ENCODE measurements around the gene ATE1. TPM values are rescaled to one million over a fixed set of nuclear protein-coding genes. Genes with fewer than 3 reads are reported as not detected.

Gene ATE1
- total and polyA plus RNA-seq, 10 of the 15 experiments (the other 5 are each of a cell fraction or from before 2014, with no cell fraction given), result 4.3 to 22.7 (median 15.9) TPM

GRCh38 chr10:121836171-121836570, 91.7 kb downstream of the ATE1 start (continued):
- TF ChIP-seq ATF7 (IDR thresholded peaks at IDR 0.05; ENCODE audit: low read depth) (no peak), TAF1 (IDR thresholded peaks at IDR 0.05; ENCODE audit: borderline replicate concordance, low read depth, low read length) (no peak), MLLT1 (IDR thresholded peaks at IDR 0.05) (no peak), ZNF592 (IDR thresholded peaks at IDR 0.05) (no peak), PKNOX1 (IDR thresholded peaks at IDR 0.05) (no peak), MEF2A (IDR thresholded peaks at IDR 0.05; ENCODE audit: insufficient read depth, low read depth, low read length) (no peak), SMAD5 (IDR thresholded peaks at IDR 0.05; ENCODE audit: low read depth) (no peak), MYB (IDR thresholded peaks at IDR 0.05; ENCODE audit: borderline replicate concordance, low read depth, low read length) (no peak), LARP7 (IDR thresholded peaks at IDR 0.05) (no peak), HDGF (IDR thresholded peaks at IDR 0.05) (no peak)
- TF ChIP-seq, protein P1, sequence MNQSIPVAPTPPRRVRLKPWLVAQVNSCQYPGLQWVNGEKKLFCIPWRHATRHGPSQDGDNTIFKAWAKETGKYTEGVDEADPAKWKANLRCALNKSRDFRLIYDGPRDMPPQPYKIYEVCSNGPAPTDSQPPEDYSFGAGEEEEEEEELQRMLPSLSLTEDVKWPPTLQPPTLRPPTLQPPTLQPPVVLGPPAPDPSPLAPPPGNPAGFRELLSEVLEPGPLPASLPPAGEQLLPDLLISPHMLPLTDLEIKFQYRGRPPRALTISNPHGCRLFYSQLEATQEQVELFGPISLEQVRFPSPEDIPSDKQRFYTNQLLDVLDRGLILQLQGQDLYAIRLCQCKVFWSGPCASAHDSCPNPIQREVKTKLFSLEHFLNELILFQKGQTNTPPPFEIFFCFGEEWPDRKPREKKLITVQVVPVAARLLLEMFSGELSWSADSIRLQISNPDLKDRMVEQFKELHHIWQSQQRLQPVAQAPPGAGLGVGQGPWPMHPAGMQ (IDR thresholded peaks at IDR 0.05; ENCODE audit: borderline replicate concordance), result no peak
- TF ChIP-seq, protein P2, sequence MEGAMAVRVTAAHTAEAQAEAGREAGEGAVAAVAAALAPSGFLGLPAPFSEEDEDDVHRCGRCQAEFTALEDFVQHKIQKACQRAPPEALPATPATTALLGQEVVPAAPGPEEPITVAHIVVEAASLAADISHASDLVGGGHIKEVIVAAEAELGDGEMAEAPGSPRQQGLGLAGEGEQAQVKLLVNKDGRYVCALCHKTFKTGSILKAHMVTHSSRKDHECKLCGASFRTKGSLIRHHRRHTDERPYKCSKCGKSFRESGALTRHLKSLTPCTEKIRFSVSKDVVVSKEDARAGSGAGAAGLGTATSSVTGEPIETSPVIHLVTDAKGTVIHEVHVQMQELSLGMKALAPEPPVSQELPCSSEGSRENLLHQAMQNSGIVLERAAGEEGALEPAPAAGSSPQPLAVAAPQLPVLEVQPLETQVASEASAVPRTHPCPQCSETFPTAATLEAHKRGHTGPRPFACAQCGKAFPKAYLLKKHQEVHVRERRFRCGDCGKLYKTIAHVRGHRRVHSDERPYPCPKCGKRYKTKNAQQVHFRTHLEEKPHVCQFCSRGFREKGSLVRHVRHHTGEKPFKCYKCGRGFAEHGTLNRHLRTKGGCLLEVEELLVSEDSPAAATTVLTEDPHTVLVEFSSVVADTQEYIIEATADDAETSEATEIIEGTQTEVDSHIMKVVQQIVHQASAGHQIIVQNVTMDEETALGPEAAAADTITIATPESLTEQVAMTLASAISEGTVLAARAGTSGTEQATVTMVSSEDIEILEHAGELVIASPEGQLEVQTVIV (IDR thresholded peaks at IDR 0.05; ENCODE audit: borderline replicate concordance, partially characterized antibody), result no peak

Measured in GM12878 (cell line).